Islet of Langerhans (tissue), 1 donor: ENCODE data around the gene SLC4A9.
"Not testable (repeated sequence)": the region's sequence is repeated elsewhere in the genome, so short reads cannot be mapped to it uniquely, and the experiment has no call there.

ENCODE experiments used
- FAIRE-seq: peaks from one replicate; lab custom pipeline; 2011; peaks lifted over from hg19 to GRCh38; lab: Jason Lieb, UNC

SLC4A9 gene

GRCh38 chr5:140339636-140340035 is 20.4 kb upstream of the SLC4A9 start:
- FAIRE-seq: no peak

GRCh38 chr5:140340605-140341121 is 19.3 kb upstream of the SLC4A9 start:
- FAIRE-seq: no peak

GRCh38 chr5:140341591-140341990 is 18.4 kb upstream of the SLC4A9 start:
- FAIRE-seq: no peak

DNA sequence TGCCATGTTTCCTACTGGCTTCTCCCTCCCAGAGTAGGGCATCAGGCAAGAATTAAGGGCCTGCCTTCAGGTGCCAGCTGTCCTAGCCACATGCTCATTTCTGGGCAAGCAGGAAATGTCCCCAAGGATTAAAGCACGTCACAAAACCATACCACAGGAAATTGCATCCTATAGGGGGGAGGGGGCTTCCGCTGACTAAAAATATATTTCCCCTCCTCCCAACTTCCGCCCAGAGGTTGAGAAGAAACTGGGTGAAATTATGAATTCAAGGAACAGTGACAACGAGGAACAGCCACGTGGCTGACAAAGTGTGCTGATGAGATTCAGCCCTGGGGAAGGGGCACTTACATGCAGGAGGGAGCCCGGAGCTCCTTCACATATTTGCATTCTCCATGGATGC is 17.7 kb upstream of the SLC4A9 start:
- FAIRE-seq: no peak

GRCh38 chr5:140342896-140343295 is 17.1 kb upstream of the SLC4A9 start:
- FAIRE-seq: no peak

GRCh38 chr5:140343849-140344248 is 16.1 kb upstream of the SLC4A9 start:
- FAIRE-seq: not testable (repeated sequence)

- no peak for FAIRE-seq
These were observed 15.1 kb upstream of the SLC4A9 start for GRCh38 chr5:140344683-140345423.

- FAIRE-seq: no peak
These were observed 14.1 kb upstream of the SLC4A9 start for GRCh38 chr5:140345919-140346347.

GRCh38 chr5:140346348-140347221 is 13.4 kb upstream of the SLC4A9 start, which contains the start of gene HBEGF:
HBEGF (minus strand) TSS chr5:140346603; CDS start chr5:140346328, 275 bp downstream.
- FAIRE-seq: no peak

DNA sequence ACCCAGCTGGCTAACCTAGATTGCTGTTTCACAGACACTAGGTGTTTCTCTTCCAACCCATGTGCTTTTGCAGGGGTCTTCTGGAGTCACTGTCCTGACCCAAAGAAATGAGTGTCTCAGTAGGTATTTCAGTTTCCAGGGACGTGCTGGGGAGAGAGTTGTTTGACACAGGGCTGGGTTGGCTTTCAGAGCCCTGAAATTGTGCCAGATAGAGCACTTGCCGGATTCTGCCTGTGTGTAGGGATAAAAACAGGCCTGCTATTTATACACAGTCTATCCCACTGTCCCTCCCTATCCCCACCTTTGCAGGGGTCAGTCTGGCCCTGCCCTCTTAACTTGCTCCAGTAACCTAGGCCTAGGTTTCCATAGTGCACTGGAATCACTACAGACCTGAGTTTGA is 12.6 kb upstream of the SLC4A9 start:
- no peak for FAIRE-seq

DNA sequence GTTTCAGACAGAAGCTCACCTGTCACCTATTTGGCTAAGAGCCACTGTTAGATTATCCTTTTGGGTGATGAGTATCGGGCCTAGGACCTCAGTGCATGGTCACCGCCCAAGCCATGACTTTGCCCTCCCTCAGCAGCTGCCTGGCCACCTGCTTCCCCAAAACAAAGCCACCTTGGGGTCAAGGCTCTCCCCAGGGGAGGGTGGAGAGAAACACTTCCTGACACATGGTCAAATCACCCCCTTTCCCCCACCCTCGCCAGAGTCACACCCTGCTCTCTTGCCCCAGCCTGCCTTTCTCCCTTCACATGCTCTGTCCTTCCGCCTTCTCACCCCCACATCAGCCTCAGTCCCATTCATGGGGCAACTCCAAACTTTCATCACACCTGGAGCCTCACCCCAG is 11.9 kb upstream of the SLC4A9 start:
- no peak for FAIRE-seq

DNA sequence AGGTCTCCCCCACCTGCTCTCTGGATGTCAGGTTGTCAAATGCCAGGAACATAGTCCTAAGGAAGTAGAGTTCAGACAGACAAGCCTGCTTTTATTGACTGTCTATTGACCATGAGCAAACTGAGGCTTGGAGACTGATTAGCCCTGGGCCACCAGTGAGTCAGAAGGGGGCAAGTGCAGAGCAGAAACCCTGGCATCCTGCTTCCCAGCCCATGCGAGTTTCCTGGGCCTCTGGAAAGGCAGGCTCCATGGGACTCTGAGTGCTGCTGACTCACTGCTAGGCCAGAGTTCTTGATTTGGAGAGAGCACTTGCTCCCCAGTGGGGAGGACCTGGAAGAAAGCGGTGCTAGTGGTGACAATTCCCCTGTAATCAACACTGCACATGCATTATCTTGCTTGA is 10.8 kb upstream of the SLC4A9 start:
- FAIRE-seq: no peak

GRCh38 chr5:140351609-140352334 is 8.2 kb upstream of the SLC4A9 start:
- peak; percentile 80 for FAIRE-seq

- FAIRE-seq: no peak
These were observed 4.4 kb upstream of the SLC4A9 start for GRCh38 chr5:140355546-140355945.

DNA sequence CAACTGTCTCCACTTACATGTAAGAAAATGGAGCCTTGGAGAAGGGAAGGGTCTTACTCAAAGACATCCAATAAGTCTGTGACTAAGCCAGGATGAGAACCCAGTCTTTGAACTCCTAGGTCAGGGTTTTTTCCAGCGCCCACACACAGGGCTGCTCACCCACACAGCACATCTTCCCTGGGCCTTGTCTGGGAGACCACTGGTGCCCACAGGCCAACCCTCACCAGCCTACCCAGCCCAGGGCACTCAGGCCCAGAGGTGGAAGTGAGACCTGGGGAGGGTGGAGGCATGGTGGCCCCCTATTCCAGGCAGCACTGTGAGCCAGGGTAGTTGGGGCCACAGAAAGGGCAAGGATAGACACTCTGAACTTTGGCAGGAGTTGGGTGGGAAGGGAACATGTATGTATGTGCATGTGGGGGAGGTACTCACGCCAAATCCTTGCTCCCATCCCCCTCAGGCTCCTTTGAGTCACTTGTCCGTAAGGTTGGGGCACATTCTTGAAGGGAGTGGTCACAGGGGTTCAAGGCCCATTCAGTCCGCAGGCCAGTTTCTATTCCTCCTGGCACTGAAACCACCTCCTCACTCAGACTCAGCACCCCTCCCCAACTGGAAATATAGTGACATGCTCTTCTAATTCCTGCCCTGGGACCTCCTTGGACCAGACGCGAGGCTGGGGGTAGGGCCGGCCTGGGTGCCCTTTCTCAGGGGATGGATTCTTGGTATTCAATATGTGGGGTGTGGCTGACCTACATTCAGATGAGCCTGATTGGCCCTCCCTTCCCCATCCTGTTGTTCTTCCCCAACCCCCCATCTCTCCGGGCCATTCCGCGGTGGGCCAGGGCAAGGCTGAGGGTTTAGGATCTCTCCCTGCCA is 2.9 kb upstream of the SLC4A9 start:
- no peak for FAIRE-seq

DNA sequence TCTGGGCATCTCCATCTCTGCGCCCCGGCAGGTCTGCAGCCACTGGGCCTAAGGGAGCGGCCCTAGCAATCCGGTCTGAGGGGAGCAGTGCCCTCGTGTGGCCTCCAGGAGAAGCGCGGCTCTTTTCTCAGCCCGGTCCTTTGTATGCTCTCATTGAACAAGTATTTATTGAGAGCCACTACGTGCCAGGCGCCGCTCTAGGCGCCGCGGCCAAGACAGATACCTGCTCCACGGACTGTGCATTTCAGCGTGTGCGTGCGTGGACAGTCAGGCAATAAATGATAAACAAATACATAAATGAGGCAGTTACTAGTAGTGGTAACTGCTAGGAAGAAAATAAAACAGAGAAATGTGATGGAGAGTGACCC is 2.3 kb upstream of the SLC4A9 start:
- FAIRE-seq: no peak

- FAIRE-seq: no peak
These were observed 1.2 kb upstream of the SLC4A9 start for GRCh38 chr5:140358738-140359310.

DNA sequence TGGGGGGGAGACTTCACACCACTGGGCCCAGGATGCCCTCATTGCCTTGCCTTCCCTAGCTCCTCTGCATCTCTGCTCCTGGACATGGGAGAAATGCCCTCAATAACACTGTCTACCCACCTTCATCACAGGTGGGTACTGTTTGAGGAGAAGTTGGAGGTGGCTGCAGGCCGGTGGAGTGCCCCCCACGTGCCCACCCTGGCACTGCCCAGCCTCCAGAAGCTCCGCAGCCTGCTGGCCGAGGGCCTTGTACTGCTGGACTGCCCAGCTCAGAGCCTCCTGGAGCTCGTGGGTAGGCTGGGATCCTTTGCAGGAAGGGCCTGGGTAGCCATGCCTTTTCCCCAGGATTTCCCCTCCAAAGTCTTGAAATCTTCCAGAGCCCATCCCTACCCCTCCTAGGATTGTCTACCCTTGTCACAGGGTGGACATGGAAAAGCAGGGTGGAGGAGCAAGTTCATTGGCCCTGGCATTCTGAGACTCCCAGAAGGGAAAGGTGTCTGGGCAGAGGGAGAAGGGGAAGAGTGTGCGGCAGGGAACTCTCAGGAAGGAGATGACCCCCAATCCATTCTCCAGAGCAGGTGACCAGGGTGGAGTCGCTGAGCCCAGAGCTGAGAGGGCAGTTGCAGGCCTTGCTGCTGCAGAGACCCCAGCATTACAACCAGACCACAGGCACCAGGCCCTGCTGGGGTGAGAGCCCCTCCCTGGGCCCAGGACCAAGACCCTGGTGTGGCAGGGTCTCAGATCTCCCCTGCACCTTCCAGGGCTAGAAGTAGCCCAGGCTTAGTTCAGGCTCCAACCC is 886 bp downstream of the SLC4A9 start:
- no peak for FAIRE-seq

DNA sequence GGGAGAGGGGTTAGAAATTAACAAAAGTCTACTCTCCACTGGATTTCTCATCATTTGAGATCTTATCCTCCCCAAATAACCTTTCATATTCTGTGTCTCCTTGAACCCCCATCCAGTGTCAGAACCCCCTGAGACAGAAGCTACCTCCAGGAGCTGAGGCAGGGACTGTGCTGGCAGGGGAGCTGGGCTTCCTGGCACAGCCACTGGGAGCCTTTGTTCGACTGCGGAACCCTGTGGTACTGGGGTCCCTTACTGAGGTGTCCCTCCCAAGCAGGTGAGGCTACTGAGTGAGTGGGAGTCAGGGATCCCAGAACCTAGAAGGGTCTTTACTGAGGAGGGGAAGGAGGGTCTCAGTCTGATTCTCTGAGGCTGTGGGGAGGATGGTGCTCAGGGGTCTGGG is 1.9 kb downstream of the SLC4A9 start:
- FAIRE-seq: no peak

- no peak for FAIRE-seq
These were observed 2.3 kb downstream of the SLC4A9 start for GRCh38 chr5:140362311-140362710.
